ENCODE data around the gene CCR7.
"Not testable (repeated sequence)": the region's sequence is repeated elsewhere in the genome, so short reads cannot be mapped to it uniquely, and the experiment has no call there.

The CCR7 gene

DNA sequence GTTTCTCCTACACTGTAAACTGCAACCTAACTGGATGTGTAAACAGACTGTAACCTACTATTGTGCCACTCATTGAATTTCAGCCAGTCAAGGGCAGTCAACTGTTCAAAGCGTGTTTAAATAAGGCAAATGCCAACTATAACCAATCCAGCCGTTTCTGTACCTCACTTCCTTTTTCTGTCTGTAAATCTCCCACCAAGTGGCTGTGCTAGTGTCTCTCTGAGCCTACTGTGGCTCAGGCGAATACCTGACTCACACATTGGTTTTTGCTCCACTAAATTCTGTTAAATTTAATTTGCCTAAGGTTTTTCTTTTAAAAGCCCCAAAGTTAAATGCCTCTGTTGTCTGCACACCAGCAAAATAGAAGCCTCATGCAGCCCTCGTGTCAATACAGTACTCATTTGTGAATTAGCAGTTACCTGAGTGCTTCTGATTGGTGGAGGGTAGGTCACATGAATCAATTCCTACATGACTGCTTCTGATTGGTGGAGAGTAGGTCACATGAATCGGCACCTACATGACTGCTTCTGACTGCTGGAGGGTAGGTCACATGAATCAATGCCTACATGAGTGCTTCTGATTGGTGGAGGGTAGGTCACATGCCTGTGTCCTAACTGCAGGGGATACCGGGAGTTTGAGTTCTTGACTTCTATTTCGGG is 31.1 kb upstream of the CCR7 start:
- H3K4me3 ChIP-seq (ENCODE audit: low read length) = no peak overlapping the region
- DNase-seq (ENCODE audit: low read depth) = no peak
- TF ChIP-seq, protein P1, sequence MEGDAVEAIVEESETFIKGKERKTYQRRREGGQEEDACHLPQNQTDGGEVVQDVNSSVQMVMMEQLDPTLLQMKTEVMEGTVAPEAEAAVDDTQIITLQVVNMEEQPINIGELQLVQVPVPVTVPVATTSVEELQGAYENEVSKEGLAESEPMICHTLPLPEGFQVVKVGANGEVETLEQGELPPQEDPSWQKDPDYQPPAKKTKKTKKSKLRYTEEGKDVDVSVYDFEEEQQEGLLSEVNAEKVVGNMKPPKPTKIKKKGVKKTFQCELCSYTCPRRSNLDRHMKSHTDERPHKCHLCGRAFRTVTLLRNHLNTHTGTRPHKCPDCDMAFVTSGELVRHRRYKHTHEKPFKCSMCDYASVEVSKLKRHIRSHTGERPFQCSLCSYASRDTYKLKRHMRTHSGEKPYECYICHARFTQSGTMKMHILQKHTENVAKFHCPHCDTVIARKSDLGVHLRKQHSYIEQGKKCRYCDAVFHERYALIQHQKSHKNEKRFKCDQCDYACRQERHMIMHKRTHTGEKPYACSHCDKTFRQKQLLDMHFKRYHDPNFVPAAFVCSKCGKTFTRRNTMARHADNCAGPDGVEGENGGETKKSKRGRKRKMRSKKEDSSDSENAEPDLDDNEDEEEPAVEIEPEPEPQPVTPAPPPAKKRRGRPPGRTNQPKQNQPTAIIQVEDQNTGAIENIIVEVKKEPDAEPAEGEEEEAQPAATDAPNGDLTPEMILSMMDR (conservative IDR thresholded peaks at IDR 0.05; ENCODE audit: low read length) = no peak

DNA sequence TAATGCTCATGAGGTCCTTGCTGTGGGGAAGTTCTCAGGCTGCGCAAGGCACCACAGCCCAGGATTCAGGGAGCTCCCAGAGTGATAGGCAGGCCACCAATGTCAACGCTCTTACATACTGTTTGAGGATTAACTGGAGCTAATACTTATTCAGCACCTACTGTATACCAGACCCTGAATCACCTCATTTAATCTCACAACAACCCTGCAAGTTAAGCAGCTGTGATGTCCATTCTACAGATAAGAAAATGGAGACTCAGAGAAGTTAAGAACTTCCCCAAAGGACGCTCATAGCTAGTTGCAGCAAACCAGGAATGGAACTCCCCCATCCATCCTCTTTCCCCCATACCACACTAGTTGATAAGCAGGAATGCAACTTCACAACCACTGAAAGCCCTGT is 25.5 kb upstream of the CCR7 start:
- DNase-seq (ENCODE audit: low read depth) = no peak
- no peak overlapping the region for H3K4me3 ChIP-seq (ENCODE audit: low read length)
- TF ChIP-seq, protein P1 (conservative IDR thresholded peaks at IDR 0.05; ENCODE audit: low read length) = no peak

DNA sequence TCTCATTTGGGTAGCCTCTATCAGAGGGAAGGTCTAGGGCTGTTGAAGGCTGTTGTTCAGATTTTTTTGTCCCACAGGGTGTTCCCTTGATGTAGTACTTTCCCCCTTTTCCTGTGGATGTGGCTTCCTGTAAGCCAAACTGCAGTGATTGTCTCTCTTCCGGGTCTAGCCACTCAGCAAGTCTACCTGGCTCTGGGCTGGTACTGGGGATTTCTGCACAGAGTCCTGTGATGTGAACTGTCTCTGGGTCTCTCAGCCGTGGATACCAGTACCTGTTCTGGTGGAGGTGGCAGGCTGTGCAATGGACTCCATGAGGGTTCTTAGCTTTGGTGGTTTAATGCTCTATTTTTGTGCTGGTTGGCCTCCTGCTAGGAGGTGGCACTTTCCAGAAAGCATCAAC is 23.3 kb upstream of the CCR7 start:
- TF ChIP-seq, protein P1 (conservative IDR thresholded peaks at IDR 0.05; ENCODE audit: low read length) = no peak
- H3K4me3 ChIP-seq (ENCODE audit: low read length) = no peak overlapping the region
- no peak for DNase-seq (ENCODE audit: low read depth)

DNA sequence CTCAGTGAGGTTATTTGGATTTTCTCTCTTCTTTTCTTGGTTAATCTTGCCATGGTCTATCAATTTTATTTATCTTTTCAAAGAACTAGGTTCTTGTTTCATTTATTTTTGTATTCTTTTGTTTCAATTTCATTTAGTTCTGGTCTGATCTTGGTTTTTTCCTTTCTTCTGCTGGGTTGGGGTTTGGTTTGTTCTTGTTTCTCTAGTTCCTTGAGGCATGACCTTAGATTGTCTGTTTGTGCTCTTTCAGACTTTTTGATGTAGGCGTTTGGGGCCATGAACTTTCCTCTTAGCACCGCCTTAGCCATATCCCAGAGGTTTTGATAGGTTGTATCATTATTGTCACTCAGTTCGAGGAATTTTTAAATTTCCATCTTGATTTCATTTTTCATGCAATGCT is 21.0 kb upstream of the CCR7 start:
- DNase-seq (ENCODE audit: low read depth); H3K4me3 ChIP-seq (ENCODE audit: low read length): not testable (repeated sequence)

DNA sequence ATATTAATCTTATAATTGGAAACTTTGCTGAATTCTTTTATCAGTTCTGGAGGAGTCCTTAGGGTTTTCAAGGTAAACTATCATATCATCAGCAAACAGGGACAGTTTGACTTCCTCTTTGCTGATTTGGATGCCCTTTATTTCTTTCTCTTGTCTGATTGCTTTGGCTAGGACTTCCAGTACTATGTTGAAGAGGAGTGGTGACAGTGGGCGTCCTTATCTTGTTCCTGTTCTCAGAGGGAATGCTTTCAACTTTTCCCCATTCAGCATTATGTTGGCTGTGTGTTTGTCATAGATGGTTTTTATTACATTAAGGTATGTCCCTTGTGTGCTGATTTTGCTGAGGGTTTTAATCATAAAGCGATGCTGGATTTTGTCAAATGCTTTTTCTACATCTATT is 19.7 kb upstream of the CCR7 start:
- not testable (repeated sequence) for H3K4me3 ChIP-seq (ENCODE audit: low read length); DNase-seq (ENCODE audit: low read depth)

DNA sequence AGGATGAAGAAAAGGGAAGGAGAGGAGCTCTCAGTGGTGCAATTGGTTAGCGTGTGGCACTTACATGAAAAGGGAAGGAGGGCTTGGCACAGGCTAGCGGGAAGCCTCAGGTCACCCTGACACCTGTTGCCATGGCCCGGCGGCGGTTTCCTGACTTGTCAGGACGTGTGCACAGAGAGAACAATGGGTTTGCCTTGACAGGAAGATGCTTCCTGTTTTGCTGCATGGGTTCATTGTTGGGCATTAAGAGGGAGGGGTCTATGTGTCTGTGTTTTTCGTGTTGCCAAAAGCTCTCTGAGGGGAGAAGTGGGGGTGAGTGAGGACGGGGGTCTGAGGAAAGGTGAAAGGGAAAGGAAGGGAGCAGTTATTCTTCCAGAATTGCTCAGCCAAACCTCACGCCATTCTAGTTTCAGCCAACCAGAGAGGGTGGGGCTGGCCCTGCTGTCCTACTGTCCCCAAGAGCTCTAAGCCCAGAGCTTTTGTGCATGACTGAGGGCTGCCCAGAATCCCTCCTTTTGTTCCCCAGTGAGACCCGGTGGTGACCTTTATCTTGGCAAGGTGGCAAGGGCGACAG is 17.1 kb upstream of the CCR7 start:
- TF ChIP-seq, protein P1 (conservative IDR thresholded peaks at IDR 0.05; ENCODE audit: low read length) = no peak
- H3K4me3 ChIP-seq (ENCODE audit: low read length) = no peak overlapping the region
- DNase-seq (ENCODE audit: low read depth) = no peak

DNA sequence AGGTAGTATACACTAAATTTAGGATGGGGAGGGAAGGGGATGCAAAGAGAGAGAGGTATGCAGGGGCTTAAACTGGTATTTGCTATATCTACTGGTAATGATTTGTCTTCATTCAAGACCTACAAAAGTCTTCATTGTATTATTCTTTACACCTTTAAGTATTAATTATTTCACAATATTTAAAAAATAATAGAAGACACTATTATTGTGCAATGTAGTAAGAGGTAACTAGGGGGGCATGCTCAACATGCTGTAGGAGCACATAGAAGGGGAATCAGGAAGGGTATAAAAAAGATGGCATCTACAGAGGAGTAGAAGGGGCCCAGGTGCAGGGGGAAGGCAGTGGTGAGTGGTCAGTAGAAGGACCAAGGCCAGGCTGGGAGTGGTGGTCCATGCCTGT is 14.9 kb upstream of the CCR7 start:
- TF ChIP-seq, protein P1 (conservative IDR thresholded peaks at IDR 0.05; ENCODE audit: low read length) = no peak
- no peak overlapping the region for H3K4me3 ChIP-seq (ENCODE audit: low read length)
- no peak for DNase-seq (ENCODE audit: low read depth)

DNA sequence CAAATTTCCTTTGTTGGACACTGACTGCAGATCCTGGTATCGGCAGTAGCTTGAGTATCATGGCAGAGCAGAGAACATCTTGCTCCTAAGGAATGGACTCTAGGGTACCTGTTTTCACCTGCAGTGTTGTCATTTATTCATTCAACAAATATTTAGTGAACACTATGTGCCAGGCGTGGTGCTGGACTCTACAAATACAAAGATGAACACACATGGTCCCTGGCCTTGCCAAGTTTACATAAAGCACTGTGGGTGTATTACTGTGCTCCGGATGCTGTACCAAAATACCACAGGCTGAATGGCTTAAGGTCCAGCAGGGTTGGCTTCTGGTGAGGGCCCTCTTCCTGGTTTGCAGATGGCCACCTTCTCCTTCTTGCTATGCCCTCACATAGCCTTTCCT is 14.2 kb upstream of the CCR7 start:
- H3K4me3 ChIP-seq (ENCODE audit: low read length) = no peak overlapping the region
- TF ChIP-seq, protein P1 (conservative IDR thresholded peaks at IDR 0.05; ENCODE audit: low read length) = no peak
- DNase-seq (ENCODE audit: low read depth) = no peak
